ENCODE measurements around the gene SEC31A.
A peak's percentile ranks its signal among the peaks of the same experiment; 100 is the strongest.
"Not testable (repeated sequence)": the region's sequence is repeated elsewhere in the genome, so short reads cannot be mapped to it uniquely, and the experiment has no call there.

The SEC31A gene

DNA sequence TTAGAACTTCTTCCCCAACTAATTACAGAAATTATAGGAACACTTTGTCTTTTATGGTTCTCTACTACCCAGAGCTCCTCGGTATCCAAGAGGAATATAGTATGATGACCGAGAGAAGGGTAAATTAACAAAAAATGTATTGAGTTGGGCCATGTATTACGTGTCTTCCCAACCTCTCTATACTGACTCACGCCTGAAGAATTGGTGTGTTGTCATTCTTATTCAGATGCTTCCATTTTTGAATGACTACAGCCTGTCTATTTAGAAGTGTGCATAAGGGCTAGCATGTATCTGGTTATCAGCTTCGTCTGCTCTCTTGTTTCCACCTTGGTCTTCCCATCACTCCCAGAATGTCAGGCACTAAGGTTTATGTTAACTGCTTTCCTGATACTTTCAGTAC is 67.9 kb downstream of the SEC31A start:
- DNase-seq: no peak

GRCh38 chr4:82820689-82821088 is 70.3 kb downstream of the SEC31A start:
- no peak for DNase-seq

DNA sequence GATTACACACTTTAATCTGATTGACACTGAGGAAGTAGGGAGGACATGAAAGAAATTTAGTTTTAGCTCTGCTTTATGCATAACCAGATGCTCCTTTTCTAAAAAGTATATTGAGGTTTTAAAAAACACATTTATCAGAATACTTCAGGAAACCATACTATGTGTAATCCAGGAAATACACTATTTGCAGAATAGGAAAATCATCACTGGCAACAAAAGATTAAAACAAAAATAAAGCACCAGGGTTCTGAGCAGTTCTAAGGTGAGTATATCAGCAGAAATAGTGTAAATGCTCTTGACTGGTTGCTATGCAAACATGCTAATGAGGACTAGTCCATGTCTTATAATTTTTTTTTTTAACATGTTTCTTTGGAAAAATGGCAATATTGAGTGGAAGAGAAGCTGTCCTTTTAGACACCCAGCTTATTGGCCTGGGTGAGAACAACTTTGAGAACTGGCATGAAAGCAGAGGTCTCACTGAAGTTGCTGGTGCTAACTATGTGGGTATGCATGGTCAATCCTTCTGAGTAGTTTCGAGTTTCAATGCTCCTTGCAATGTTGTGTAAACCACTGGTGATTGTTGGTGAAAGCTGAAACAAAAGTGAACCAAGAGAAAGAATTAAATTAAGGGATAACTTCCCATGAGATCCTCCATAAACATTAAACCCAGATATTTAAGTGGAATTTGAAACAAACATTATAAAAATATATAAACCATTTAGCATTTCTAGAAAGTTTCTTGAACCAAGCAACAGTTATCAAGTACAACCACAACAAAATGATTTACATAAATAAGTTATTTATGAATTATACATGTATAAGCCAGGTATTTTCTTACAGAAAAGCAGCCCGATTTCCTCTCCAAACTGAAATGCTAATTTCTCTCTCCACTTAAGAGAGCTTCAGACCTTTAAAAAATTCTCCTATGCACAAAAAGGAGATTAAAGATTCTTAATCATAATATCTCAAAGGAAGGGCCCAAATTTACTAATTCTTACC is 72.0 kb downstream of the SEC31A start:
- DNase-seq: peak; percentile 4

GRCh38 chr4:82816874-82817273 is 74.1 kb downstream of the SEC31A start:
- not testable (repeated sequence) for DNase-seq

DNA sequence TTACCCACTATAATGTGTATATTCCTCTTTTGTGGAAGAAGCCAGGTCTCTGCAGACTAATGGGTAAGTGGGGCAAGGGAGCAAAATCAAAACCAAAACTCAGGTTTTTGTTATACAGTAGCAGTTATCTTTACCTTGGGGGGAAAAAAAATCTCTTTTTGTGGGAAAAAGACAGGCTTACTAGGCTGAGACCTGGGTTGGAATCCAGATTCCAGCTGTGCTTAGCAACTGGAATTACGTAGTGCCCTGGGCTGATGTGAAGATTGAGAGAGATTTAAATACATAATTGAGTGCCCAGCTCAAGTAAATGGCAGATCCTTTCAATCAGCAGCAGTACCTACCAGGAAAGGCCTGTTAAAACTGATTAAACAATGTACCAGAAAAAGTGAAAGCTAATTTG is 76.9 kb downstream of the SEC31A start:
- DNase-seq: no peak

- DNase-seq: no peak
Observed at GRCh38 chr4:82811838-82812341, 79.1 kb downstream of the SEC31A start.

GRCh38 chr4:82811392-82811791 is 79.6 kb downstream of the SEC31A start:
- DNase-seq: no peak

DNA sequence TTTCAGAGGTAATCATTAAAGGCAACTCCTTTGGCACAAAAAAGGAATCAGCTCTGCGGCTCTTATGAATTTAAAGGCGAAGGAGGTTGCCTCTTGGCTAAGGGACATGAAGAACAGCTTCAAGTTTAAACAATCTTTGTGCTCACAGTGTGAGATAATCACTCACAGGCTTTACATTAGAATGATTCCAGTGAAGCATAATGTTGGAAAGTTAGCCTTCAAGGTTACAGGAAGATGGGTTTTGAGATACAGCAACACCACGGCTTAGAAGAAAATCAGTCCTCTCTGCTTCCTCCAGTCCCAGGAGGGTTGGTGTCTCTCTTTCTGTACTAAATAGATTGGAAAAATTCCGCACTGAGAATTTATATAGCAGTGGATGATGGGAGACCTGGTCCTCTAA is 80.8 kb downstream of the SEC31A start:
- no peak for DNase-seq

- no peak for DNase-seq
Observed at GRCh38 chr4:82809619-82810018, 81.3 kb downstream of the SEC31A start.

- no peak for DNase-seq
Observed at GRCh38 chr4:82803746-82804145, 87.2 kb downstream of the SEC31A start.

DNA sequence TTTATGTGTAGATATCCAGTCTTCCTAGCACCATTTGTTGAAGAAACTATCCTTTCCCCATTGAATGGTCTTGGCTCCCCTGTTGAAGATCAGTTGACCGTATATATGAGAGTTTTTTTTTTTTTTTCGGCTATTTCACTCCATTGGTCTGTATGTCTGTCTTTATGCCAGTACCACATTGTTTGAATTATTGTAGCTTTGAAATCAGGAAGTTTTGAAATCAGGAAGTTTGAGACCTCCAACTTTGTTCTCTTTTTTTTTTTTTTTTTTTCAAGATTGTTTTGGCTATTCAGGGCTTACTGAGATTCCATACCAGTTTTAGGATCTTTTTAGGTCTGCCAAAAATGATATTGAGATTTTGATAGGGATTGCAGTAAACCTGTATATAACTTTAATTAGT is 88.0 kb downstream of the SEC31A start:
- DNase-seq: peak; percentile 4

- DNase-seq: no peak
Observed at GRCh38 chr4:82801910-82802521, 88.9 kb downstream of the SEC31A start.

- no peak for DNase-seq
Observed at GRCh38 chr4:82799006-82799881, 91.7 kb downstream of the SEC31A start.

DNA sequence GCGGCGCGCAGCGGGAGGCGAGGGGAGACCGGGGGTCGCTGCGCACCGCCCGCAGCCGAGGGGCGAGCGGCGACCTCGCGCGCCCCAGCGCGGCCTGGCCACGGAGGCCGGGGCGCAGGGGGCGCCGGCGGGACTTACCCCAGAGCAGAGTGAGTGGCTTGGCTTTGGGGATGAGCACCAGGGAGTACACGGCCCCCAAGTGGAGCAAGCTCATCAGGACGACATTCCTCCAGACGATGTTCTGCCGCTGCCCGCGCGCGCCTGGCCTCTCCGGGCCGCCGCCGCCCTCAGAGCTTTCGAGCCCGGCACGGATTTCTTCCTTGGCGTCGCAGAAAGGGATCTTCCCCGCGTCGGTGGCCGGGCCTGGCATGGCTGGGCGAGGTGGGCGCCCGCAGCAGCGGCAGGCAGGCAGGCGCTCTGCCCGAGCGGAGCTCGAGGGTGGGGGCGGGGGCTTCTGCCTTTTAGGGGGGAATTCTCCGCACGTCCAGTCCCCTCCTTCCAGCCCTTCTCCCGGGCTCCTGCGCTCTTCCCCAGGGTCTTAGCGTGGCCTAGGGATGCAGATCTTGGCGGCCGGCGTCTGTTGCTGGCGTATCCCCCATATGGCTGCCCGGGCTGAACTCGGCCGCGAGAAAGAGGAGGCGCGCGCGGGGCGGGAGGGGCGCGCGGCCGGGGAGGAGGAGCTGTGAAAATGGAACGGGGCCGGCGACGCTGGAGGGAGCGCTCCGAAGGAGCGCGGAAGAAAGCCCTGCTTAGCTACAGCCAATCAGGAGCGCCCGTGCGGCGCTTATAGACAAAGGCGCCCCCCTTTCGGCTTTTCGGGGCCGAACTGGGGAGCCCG is 92.6 kb downstream of the SEC31A start, which contains the start of gene SCD5:
Gene SCD5, minus strand, starts transcription at position 629 of the 838 bp plus-strand sequence. Its CDS starts 259 bp downstream, at position 370.
- no peak for DNase-seq

DNA sequence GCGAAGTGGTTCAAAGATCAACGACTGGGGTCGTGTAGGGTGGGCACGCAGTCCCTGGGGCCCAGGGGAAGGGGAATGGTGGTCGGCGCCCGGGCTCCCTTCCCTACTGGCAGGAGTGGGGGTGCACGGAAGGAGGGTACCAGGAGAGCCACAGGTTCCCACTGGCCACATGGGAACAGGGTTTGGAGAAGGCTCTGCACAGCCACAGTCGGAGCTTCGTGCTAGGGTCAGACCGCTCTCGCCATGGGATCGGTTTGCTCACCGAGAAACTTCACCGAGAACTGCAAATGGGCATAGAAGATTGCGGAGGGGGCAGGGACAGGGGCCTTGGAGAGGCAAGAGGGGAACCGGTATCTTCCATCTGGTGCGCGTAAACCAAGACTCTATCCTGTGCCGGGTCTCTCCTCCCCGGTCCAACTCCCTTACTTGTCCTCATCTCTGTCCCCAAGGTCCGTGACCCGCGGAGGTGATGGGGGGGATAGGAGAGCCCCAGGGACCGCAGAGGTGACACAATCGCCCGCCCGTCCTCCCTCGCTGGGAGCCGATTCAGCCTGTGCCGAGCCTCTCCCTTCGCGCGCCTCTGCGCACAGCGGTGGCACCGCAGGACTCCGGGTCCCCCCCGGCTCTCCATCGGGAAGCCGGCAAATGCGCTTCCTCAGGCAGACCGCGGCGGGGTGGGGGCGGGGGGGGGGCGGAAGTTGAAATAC is 93.4 kb downstream of the SEC31A start:
- no peak for DNase-seq

DNA sequence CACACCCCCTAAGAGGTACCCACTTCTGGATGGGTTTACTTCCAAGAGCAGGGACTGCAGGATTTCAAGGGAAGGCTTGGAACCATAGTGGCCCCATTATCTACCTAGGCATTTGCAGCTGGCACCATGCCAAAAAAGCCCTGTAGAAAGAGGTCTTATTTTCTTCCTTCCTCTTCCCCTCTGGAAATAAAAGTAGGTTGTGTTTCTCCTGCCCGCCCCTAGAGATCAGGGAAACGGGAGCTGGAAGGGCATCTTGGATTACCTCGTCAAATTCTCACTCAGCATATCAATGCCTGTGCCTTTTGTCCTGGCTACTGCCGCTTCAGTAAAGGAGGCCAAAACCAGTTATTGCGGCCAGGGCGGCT is 93.9 kb downstream of the SEC31A start:
- no peak for DNase-seq

- DNase-seq: no peak
Observed at GRCh38 chr4:82792912-82793649, 97.9 kb downstream of the SEC31A start.

- DNase-seq: no peak
Observed at GRCh38 chr4:82791179-82791578, 99.8 kb downstream of the SEC31A start.

DNA sequence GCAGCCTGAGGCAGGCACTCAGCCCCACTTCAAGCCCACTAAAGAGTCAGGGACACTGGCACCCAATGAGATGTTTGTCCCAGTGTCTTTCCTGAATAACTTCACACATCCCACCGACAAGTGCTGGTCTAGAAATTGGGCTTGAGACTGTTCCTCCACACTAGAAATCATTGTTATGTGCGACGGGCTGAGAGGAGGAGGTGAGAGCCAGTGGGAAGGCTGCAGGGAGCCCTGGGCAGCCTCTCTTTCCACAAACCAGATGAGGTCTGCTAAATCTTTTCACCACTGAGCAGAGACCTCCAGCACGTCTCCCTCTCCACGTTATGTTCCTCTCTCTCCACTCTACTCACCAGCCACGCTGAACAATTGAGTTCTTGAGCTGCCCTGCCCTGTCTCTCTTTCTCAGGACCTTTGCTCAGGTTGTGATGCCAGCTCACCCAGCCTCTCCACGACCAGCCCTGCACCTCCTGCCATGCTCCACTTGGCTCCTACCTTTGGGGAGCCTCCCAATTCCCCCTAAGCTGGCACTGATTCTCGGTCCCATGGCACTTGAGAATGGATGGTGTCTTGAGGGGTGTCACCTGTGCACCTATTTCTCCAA is 100.8 kb downstream of the SEC31A start:
- no peak for DNase-seq

All from GF-D8 (cell line).